HG03103 (cell line): ENCODE results near the gene HOXC9.
"Not testable (repeated sequence)": the region's sequence is repeated elsewhere in the genome, so short reads cannot be mapped to it uniquely, and the experiment has no call there.

Source experiments
- ATAC-seq: cut with Tn5 transposase; IDR thresholded peaks from one replicate; pipeline ENCODE4 v1.9.1; 2021; ENCODE audit warnings: low read depth; ENCODE audit not compliant: unreplicated experiment

Gene HOXC9

GRCh38 chr12:54036620-54037359 lies 36.8 kb downstream of the HOXC9 start:
- no peak for ATAC-seq

- ATAC-seq, result no peak
Measured at GRCh38 chr12:54037360-54038283, 37.7 kb downstream of the HOXC9 start.

GRCh38 chr12:54038284-54038870 lies 38.4 kb downstream of the HOXC9 start:
- ATAC-seq, result no peak

- no peak for ATAC-seq
Measured at GRCh38 chr12:54038871-54039414, 39.0 kb downstream of the HOXC9 start.

- ATAC-seq, result no peak
Measured at GRCh38 chr12:54039417-54040147, 39.6 kb downstream of the HOXC9 start.

- no peak for ATAC-seq
Measured at GRCh38 chr12:54040148-54040494, 40.2 kb downstream of the HOXC9 start.

- ATAC-seq, result no peak
Measured at GRCh38 chr12:54040648-54041047, 40.7 kb downstream of the HOXC9 start.

- ATAC-seq, result no peak
Measured at GRCh38 chr12:54041097-54041690, 41.2 kb downstream of the HOXC9 start.

- ATAC-seq, result not testable (repeated sequence)
Measured at GRCh38 chr12:54042033-54042432, 42.1 kb downstream of the HOXC9 start.

- no peak for ATAC-seq
Measured at GRCh38 chr12:54042970-54043853, 43.3 kb downstream of the HOXC9 start.

- ATAC-seq, result no peak
Measured at GRCh38 chr12:54044425-54045103, 44.6 kb downstream of the HOXC9 start.

- ATAC-seq, result no peak
Measured at GRCh38 chr12:54045401-54045800, 45.4 kb downstream of the HOXC9 start.

- no peak for ATAC-seq
Measured at GRCh38 chr12:54045868-54046521, 46.0 kb downstream of the HOXC9 start.

GRCh38 chr12:54046809-54047159 lies 46.8 kb downstream of the HOXC9 start:
- ATAC-seq, result no peak

GRCh38 chr12:54047160-54047963 lies 47.4 kb downstream of the HOXC9 start:
- no peak for ATAC-seq

- no peak for ATAC-seq
Measured at GRCh38 chr12:54047964-54048303, 48.0 kb downstream of the HOXC9 start.

GRCh38 chr12:54048406-54049093 lies 48.6 kb downstream of the HOXC9 start:
- ATAC-seq, result no peak
